K562 (cell line): ENCODE data around the gene DENND6A. TPM values are rescaled to one million over a fixed set of nuclear protein-coding genes. Genes with fewer than 3 reads are reported as not detected.
A peak's percentile ranks its signal among the peaks of the same experiment; 100 is the strongest.

Experiments
- ARID1B ChIP-seq: fragments of 450-650 bp; IDR thresholded peaks from 2 replicates; pipeline ENCODE4 v1.6.1; 2016; ENCODE audit warnings: antibody characterized with exemption, mild to moderate bottlenecking, inconsistent platforms
- C11orf30 ChIP-seq: fragments of 450-650 bp; IDR thresholded peaks from 2 replicates; pipeline ENCODE4 v1.6.1; 2016; ENCODE audit warnings: low read depth, mild to moderate bottlenecking
- CTBP1 ChIP-seq: fragments of 450-650 bp; IDR thresholded peaks from 2 replicates; pipeline ENCODE4 v1.6.1; 2016; ENCODE audit warnings: borderline replicate concordance
- DPF2 ChIP-seq: fragments of 450-650 bp; IDR thresholded peaks from 2 replicates; pipeline ENCODE4 v1.6.1; 2016
- ETV5 ChIP-seq: sonication (generic); formaldehyde crosslinking; IDR thresholded peaks from 2 replicates; pipeline ENCODE4 v1.4.0; 2020; ENCODE audit warnings: low read depth, mild to moderate bottlenecking, missing genetic modification reagents
- MLLT1 ChIP-seq, 2 experiments: fragments of 450-650 bp; IDR thresholded peaks; 2 replicates each; pipeline ENCODE4 v1.6.1; 2016
- NCOA6 ChIP-seq: fragments of 450-650 bp; IDR thresholded peaks from 2 replicates; pipeline ENCODE4 v1.6.1; 2017; ENCODE audit warnings: mild to moderate bottlenecking
- PML ChIP-seq: IDR thresholded peaks from 2 replicates; pipeline ENCODE4 v1.6.1; 2012; ENCODE audit warnings: low read length, inconsistent platforms
- POLR2B ChIP-seq: fragments of 450-650 bp; IDR thresholded peaks from 2 replicates; pipeline ENCODE4 v1.6.1; 2018; ENCODE audit warnings: low read depth; ENCODE audit not compliant: partially characterized antibody
- RBBP5 ChIP-seq: fragments of 200-600 bp; sonication (generic); IDR thresholded peaks from 2 replicates; pipeline ENCODE4 v1.6.1; 2012; ENCODE audit warnings: borderline replicate concordance, mild to moderate bottlenecking, low read length, control low read depth, inconsistent platforms; ENCODE audit not compliant: insufficient read depth, poor library complexity, severe bottlenecking
- SMAD1 ChIP-seq: fragments of 150-350 bp; IDR thresholded peaks from 2 replicates; pipeline ENCODE4 v1.6.1; 2014; ENCODE audit warnings: low read length, low read depth; ENCODE audit not compliant: partially characterized antibody
- SP1 ChIP-seq: sonication (generic); formaldehyde crosslinking; IDR thresholded peaks from 2 replicates; pipeline ENCODE4 v1.8.1; 2022; ENCODE audit warnings: mild to moderate bottlenecking, missing genetic modification reagents
- ZNF146 ChIP-seq: IDR thresholded peaks from one replicate; pipeline ENCODE4 v1.6.1; 2018; ENCODE audit warnings: missing compliant biosample characterization; ENCODE audit not compliant: unreplicated experiment
- ZNF277 ChIP-seq: fragments of 250-450 bp; sonication (Bioruptor Pico); IDR thresholded peaks from 2 replicates; pipeline ENCODE4 v1.8.0; 2022; ENCODE audit warnings: inconsistent platforms, mild to moderate bottlenecking, moderate library complexity, borderline replicate concordance
- polyA plus RNA-seq, 8 experiments: library from polyadenylated mRNA; depleted of rRNA in 4 of 8; stranded (reverse) in 5 of 8; unstranded in 3 of 8; fragments of >200 nt; fragmentation: Nextera tagmentation in 2 of 8; fragmentation: Illumina TruSeq in 1 of 8; extraction: Ambion mirVana in 2 of 8; extraction: Trizol in 1 of 8; gene quantifications; 2 replicates each; pipeline versions ENCODE4 v1.2.1 to v1.2.3, GENCODE V29; 2011 to 2014; ENCODE audit warnings: inconsistent platforms in 1 of 8, missing spikeins in 1 of 8
- total RNA-seq, 7 experiments: library from RNA; depleted of rRNA in 6 of 7; stranded (reverse); fragments of >200 nt in 6 of 7; fragmentation: Illumina TruSeq in 2 of 7; extraction: Trizol in 2 of 7; gene quantifications; 2 replicates each; pipeline versions ENCODE4 v1.2.1 to v1.2.3, GENCODE V29; 2011 to 2021; ENCODE audit warnings: low replicate concordance in 1 of 7
- TF ChIP-seq, protein P1 (sequence below), 2 experiments: fragments of 450-650 bp in 1 of 2; IDR thresholded peaks; 2 replicates each; pipeline ENCODE4 v1.6.1; 2011 to 2017; ENCODE audit warnings: low read depth in 2 of 2, antibody characterized with exemption in 1 of 2, borderline replicate concordance in 1 of 2, low read length in 1 of 2, mild to moderate bottlenecking in 1 of 2, mixed read lengths in 1 of 2; ENCODE audit not compliant: control insufficient read depth in 1 of 2
- TF ChIP-seq, protein P2 (sequence below): fragments of 200-800 bp; sonication (Bioruptor generic); IDR thresholded peaks from 2 replicates; pipeline ENCODE4 v1.6.1; 2017; ENCODE audit warnings: missing genetic modification characterization, missing compliant biosample characterization
- TF ChIP-seq, protein P3 (sequence below): fragments of 450-650 bp; conservative IDR thresholded peaks from 2 replicates; pipeline ENCODE4 v1.6.1; 2016; ENCODE audit warnings: missing genetic modification characterization, low read depth, mild to moderate bottlenecking, control low read depth, missing compliant biosample characterization

Gene DENND6A
- total and polyA plus RNA-seq, 9 of the 15 experiments (the other 6 are each of a cell fraction or from before 2014, with no cell fraction given) = 1.5 to 12.7 (median 7.1) TPM

DNA sequence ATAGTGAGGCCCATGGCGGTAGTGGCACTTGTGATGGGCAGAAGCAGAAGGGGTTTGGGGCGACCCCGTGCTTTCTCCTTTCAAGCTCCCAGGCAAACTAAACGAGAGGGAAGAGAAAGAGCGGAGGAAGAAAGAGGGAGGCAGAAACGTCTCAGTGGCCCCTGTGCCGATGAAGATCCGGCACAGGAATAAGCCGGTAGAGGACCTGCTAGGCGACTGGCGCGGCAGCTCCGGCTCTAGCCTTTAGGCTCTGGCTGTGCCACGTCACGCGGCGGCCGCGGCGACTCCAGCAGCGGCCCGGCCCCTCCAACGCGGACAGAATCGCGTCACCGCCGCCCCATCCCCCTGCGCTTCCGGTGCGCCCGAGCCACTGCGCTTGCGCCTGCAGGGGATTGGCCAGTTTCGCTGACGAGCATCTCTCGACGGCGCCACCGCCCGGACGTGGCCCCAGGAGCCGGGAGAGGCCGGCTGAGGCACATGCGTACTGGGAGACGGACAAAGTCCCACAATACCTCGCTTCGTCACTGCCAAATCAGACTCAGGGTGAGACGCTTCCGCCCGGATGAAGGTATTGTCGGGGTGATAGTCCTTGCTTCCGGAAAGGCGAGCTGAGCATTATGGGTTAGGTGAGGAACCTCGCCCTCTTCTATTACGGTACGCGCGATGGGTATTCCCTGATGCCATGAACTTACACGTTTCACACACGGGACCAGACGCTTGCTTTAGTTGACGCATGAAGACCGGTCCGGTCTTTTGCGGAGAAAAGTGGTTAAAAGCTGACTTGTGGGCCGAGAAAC, 95.6 kb downstream of the DENND6A start, which contains the start of gene ARF4 (continued):
- TF ChIP-seq, protein P1, sequence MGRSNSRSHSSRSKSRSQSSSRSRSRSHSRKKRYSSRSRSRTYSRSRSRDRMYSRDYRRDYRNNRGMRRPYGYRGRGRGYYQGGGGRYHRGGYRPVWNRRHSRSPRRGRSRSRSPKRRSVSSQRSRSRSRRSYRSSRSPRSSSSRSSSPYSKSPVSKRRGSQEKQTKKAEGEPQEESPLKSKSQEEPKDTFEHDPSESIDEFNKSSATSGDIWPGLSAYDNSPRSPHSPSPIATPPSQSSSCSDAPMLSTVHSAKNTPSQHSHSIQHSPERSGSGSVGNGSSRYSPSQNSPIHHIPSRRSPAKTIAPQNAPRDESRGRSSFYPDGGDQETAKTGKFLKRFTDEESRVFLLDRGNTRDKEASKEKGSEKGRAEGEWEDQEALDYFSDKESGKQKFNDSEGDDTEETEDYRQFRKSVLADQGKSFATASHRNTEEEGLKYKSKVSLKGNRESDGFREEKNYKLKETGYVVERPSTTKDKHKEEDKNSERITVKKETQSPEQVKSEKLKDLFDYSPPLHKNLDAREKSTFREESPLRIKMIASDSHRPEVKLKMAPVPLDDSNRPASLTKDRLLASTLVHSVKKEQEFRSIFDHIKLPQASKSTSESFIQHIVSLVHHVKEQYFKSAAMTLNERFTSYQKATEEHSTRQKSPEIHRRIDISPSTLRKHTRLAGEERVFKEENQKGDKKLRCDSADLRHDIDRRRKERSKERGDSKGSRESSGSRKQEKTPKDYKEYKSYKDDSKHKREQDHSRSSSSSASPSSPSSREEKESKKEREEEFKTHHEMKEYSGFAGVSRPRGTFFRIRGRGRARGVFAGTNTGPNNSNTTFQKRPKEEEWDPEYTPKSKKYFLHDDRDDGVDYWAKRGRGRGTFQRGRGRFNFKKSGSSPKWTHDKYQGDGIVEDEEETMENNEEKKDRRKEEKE (IDR thresholded peaks at IDR 0.05; ENCODE audit: borderline replicate concordance in 1 of 2, control insufficient read depth in 1 of 2, low read depth in 2 of 2, low read length in 1 of 2) = 0 out of 4 replicates have a peak, but pooled peaks of 1 of the 2 experiments have one; percentile 12
- TF ChIP-seq ETV5 (CRISPR knock-in tag) (peak; percentile 93), PML (peak; percentile 79), MLLT1 (IDR thresholded peaks at IDR 0.05) (peak; percentile 82 to 90), C11orf30 (peak; percentile 88), SMAD1 (peak; percentile 86), NCOA6 (peak; percentile 35; the same call in 1 of the 2 replicates), DPF2 (peak; percentile 18; the same call in 1 of the 2 replicates), SP1 (CRISPR knock-in tag) (peak; percentile 56; the same call in 1 of the 2 replicates), RBBP5 (peak; percentile 53), ZNF146 (CRISPR knock-in tag) (no peak), ARID1B (no peak), POLR2B (peak; percentile 96), ZNF277 (CRISPR knock-in tag) (no peak), CTBP1 (peak; percentile 70)
- TF ChIP-seq, protein P2, sequence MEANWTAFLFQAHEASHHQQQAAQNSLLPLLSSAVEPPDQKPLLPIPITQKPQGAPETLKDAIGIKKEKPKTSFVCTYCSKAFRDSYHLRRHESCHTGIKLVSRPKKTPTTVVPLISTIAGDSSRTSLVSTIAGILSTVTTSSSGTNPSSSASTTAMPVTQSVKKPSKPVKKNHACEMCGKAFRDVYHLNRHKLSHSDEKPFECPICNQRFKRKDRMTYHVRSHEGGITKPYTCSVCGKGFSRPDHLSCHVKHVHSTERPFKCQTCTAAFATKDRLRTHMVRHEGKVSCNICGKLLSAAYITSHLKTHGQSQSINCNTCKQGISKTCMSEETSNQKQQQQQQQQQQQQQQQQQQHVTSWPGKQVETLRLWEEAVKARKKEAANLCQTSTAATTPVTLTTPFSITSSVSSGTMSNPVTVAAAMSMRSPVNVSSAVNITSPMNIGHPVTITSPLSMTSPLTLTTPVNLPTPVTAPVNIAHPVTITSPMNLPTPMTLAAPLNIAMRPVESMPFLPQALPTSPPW = peak; percentile 51; the same call in 1 of the 2 replicates
- TF ChIP-seq, protein P3, sequence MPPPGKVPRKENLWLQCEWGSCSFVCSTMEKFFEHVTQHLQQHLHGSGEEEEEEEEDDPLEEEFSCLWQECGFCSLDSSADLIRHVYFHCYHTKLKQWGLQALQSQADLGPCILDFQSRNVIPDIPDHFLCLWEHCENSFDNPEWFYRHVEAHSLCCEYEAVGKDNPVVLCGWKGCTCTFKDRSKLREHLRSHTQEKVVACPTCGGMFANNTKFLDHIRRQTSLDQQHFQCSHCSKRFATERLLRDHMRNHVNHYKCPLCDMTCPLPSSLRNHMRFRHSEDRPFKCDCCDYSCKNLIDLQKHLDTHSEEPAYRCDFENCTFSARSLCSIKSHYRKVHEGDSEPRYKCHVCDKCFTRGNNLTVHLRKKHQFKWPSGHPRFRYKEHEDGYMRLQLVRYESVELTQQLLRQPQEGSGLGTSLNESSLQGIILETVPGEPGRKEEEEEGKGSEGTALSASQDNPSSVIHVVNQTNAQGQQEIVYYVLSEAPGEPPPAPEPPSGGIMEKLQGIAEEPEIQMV = peak; percentile 77
